Measurements from ENCODE around the gene PLCL1.

PLCL1 gene

GRCh38 chr2:198101688-198102087 is 297.3 kb downstream of the PLCL1 start:
- no peaks in the 10 kb centered on the region for H3K79me2 ChIP-seq (ENCODE audit: insufficient read depth, low read depth)
- H3K27ac ChIP-seq, result no peak overlapping the region
- no peak overlapping the region for H2AFZ ChIP-seq (ENCODE audit: low read depth)
- H3K4me2 ChIP-seq, result no peak overlapping the region
- H3K27me3 ChIP-seq (ENCODE audit: insufficient read depth, low read depth), result no peaks in the 10 kb centered on the region
- no peaks in the 10 kb centered on the region for H3K4me1 ChIP-seq (ENCODE audit: low read depth, poor library complexity, severe bottlenecking)
- no peaks in the 10 kb centered on the region for H3K36me3 ChIP-seq (ENCODE audit: insufficient read depth)
- no peak overlapping the region for H3K9ac ChIP-seq
- H3K4me3 ChIP-seq (IDR thresholded peaks at IDR 0.05; ENCODE audit: insufficient read depth, low read depth, low read length), result no peak overlapping the region
- no peak for TF ChIP-seq CTCF (conservative IDR thresholded peaks at IDR 0.05; ENCODE audit: low read depth, low read length)
- no peaks in the 10 kb centered on the region for H4K20me1 ChIP-seq (ENCODE audit: insufficient read depth)

GRCh38 chr2:198102120-198102519 is 297.7 kb downstream of the PLCL1 start:
- Histone ChIP-seq H3K79me2 (ENCODE audit: insufficient read depth, low read depth) (no peaks in the 10 kb centered on the region), H4K20me1 (ENCODE audit: insufficient read depth) (no peaks in the 10 kb centered on the region), H3K9ac (no peak overlapping the region), H3K4me3 (IDR thresholded peaks at IDR 0.05; ENCODE audit: insufficient read depth, low read depth, low read length) (no peak overlapping the region), H3K4me1 (ENCODE audit: low read depth, poor library complexity, severe bottlenecking) (no peaks in the 10 kb centered on the region), H3K4me2 (no peak overlapping the region), H3K27ac (no peak overlapping the region), H3K36me3 (ENCODE audit: insufficient read depth) (no peaks in the 10 kb centered on the region), H2AFZ (ENCODE audit: low read depth) (no peak overlapping the region), H3K27me3 (ENCODE audit: insufficient read depth, low read depth) (no peaks in the 10 kb centered on the region)
- TF ChIP-seq CTCF (conservative IDR thresholded peaks at IDR 0.05; ENCODE audit: low read depth, low read length), result no peak

- TF ChIP-seq CTCF (conservative IDR thresholded peaks at IDR 0.05; ENCODE audit: low read depth, low read length), result no peak
- Histone ChIP-seq H4K20me1 (ENCODE audit: insufficient read depth) (no peaks in the 10 kb centered on the region), H3K27ac (no peak overlapping the region), H3K9ac (no peak overlapping the region), H3K4me2 (no peak overlapping the region), H3K4me3 (IDR thresholded peaks at IDR 0.05; ENCODE audit: insufficient read depth, low read depth, low read length) (no peak overlapping the region), H2AFZ (ENCODE audit: low read depth) (no peak overlapping the region), H3K4me1 (ENCODE audit: low read depth, poor library complexity, severe bottlenecking) (no peaks in the 10 kb centered on the region), H3K36me3 (ENCODE audit: insufficient read depth) (no peaks in the 10 kb centered on the region), H3K27me3 (ENCODE audit: insufficient read depth, low read depth) (no peaks in the 10 kb centered on the region), H3K79me2 (ENCODE audit: insufficient read depth, low read depth) (no peaks in the 10 kb centered on the region)
These were observed 298.5 kb downstream of the PLCL1 start for GRCh38 chr2:198102856-198103255.

DNA sequence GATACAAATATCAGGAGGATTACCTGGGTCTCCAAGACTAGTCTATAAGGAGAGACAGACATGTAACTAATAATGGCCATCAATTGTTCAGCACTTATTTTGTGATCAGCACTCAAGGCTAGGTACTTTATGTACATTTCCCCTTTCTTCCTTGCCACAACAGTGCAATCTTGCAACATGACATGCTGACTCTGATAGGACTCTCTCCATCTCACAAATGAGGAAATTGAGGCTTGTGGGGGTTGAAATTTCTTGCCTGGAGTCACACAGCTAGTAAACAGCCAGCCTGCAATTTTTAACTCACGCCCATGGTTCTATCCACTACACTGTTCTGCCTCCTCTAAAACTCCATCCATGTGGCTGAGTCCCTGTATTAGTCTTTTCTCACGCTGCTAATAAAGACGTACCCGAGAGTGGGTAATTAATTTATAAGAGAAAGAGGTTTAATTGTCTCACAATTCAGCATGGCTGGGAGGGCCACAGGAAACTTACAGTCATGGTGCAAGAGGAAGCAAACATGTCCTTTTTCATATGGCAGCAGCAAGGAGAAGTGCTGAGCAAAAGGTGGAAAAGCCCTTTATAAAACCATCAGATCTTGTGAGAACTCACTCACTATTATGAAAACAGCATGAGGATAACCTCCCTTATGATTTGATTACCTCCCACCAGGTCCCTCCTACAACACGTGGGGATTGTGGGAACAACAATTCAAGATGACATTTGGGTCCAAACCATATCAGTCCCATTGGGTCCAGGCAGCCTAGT is 302.4 kb downstream of the PLCL1 start:
- no peak overlapping the region for H3K27ac ChIP-seq
- no peaks in the 10 kb centered on the region for H3K36me3 ChIP-seq (ENCODE audit: insufficient read depth)
- no peak overlapping the region for H2AFZ ChIP-seq (ENCODE audit: low read depth)
- H3K9ac ChIP-seq, result no peak overlapping the region
- TF ChIP-seq CTCF (conservative IDR thresholded peaks at IDR 0.05; ENCODE audit: low read depth, low read length), result no peak
- H3K4me2 ChIP-seq, result no peak overlapping the region
- H3K4me1 ChIP-seq (ENCODE audit: low read depth, poor library complexity, severe bottlenecking), result no peaks in the 10 kb centered on the region
- H3K4me3 ChIP-seq (IDR thresholded peaks at IDR 0.05; ENCODE audit: insufficient read depth, low read depth, low read length), result no peak overlapping the region
- no peaks in the 10 kb centered on the region for H3K79me2 ChIP-seq (ENCODE audit: insufficient read depth, low read depth)
- H4K20me1 ChIP-seq (ENCODE audit: insufficient read depth), result no peaks in the 10 kb centered on the region
- H3K27me3 ChIP-seq (ENCODE audit: insufficient read depth, low read depth), result no peaks in the 10 kb centered on the region

Measured in KMS-11 (cell line).